IMR-90 (cell line): Measurements from ENCODE around the gene GOLGA6A. TPM values are rescaled to one million over a fixed set of nuclear protein-coding genes. Genes with fewer than 3 reads are reported as not detected.

Experiments used
- ATAC-seq: fragments of 200-7000 bp; cut with Tn5 transposase; 2 replicates; pipeline ENCODE4 v1.9.1; 2020; ENCODE audit warnings: low read depth, mild to moderate bottlenecking, moderate library complexity
- BruUV-seq: library from RNA; stranded (reverse); fragments of 400-500 nt; replicated peaks from 2 replicates; lab custom pipeline; 2021; lab: Mats Ljungman, UMichigan
- CTCF ChIA-PET: fragments of 300-600 bp; formaldehyde crosslinking; extraction: SDS; loops from one replicate; lab custom pipeline; 2021; ENCODE audit warnings: antibody characterized with exemption; lab: Yijun Ruan, JAX
- POLR2A ChIA-PET: fragments of 300-600 bp; sonication (Branson Sonifier 250); formaldehyde crosslinking; loops from one replicate; lab custom pipeline; 2022; ENCODE audit warnings: antibody characterized with exemption; ENCODE audit not compliant: unreplicated experiment; lab: Charles Lee
- DNase-seq: peaks from one replicate; pipeline ENCODE4 v3.0.0; 2013
- H2AFZ ChIP-seq: replicated peaks from 2 replicates; pipeline ENCODE3; 2013; ENCODE audit warnings: low read length, mild to moderate bottlenecking; ENCODE audit not compliant: poor library complexity
- H2AK5ac ChIP-seq: 2 replicates; pipeline ENCODE4 v1.6.1; 2013; ENCODE audit warnings: low read depth, low read length, inconsistent platforms
- H2AK9ac ChIP-seq: replicated peaks from 2 replicates; pipeline ENCODE3; 2013; ENCODE audit warnings: mild to moderate bottlenecking, low read depth, low read length, moderate library complexity; ENCODE audit not compliant: poor library complexity
- H2BK120ac ChIP-seq: 2 replicates; pipeline ENCODE4 v1.6.1; 2013; ENCODE audit warnings: low read depth, low read length, inconsistent platforms
- H2BK15ac ChIP-seq: 3 replicates; pipeline ENCODE4 v1.6.1; 2013; ENCODE audit warnings: low read depth, low read length, inconsistent platforms
- H2BK20ac ChIP-seq: 2 replicates; pipeline ENCODE4 v1.6.1; 2013; ENCODE audit warnings: low read depth, mild to moderate bottlenecking, inconsistent platforms, low read length, moderate library complexity
- H2BK5ac ChIP-seq: 2 replicates; pipeline ENCODE4 v1.6.1; 2013; ENCODE audit warnings: mild to moderate bottlenecking, low read depth, low read length, inconsistent platforms; ENCODE audit not compliant: poor library complexity, severe bottlenecking
- H3K14ac ChIP-seq: replicated peaks from 2 replicates; pipeline ENCODE4 v1.6.1; 2013; ENCODE audit warnings: low read depth, low read length, inconsistent platforms
- H3K18ac ChIP-seq: 2 replicates; pipeline ENCODE4 v1.6.1; 2013; ENCODE audit warnings: low read depth, low read length, control low read depth
- H3K23ac ChIP-seq: 2 replicates; pipeline ENCODE4 v1.6.1; 2013; ENCODE audit warnings: low read depth, low read length, inconsistent platforms
- H3K27ac ChIP-seq: 2 replicates; pipeline ENCODE4 v1.5.1; 2013; ENCODE audit warnings: mild to moderate bottlenecking, control low read depth, low read length; ENCODE audit not compliant: insufficient read depth
- H3K27me3 ChIP-seq: 2 replicates; pipeline ENCODE4 v1.6.1; 2013; ENCODE audit warnings: low read length; ENCODE audit not compliant: control insufficient read depth, insufficient read depth
- H3K36me3 ChIP-seq: 2 replicates; pipeline ENCODE4 v1.6.1; 2013; ENCODE audit warnings: low read length, mixed read lengths; ENCODE audit not compliant: control insufficient read depth, insufficient read depth
- H3K4ac ChIP-seq: 2 replicates; pipeline ENCODE4 v1.6.1; 2013; ENCODE audit warnings: low read depth, low read length, inconsistent platforms
- H3K4me1 ChIP-seq: 2 replicates; pipeline ENCODE4 v1.6.1; 2013; ENCODE audit warnings: low read length, mixed read lengths; ENCODE audit not compliant: control insufficient read depth, insufficient read depth
- H3K4me2 ChIP-seq: 2 replicates; pipeline ENCODE4 v1.6.1; 2013; ENCODE audit warnings: low read depth, mild to moderate bottlenecking, control low read depth, low read length, moderate library complexity
- H3K4me3 ChIP-seq: 2 replicates; pipeline ENCODE4 v1.5.1; 2013; ENCODE audit warnings: low read depth, mild to moderate bottlenecking, control low read depth, low read length, moderate library complexity; ENCODE audit not compliant: insufficient read depth
- H3K56ac ChIP-seq: 2 replicates; pipeline ENCODE4 v1.6.1; 2013; ENCODE audit warnings: low read length, inconsistent platforms; ENCODE audit not compliant: insufficient read depth; ENCODE audit errors: extremely low read depth
- H3K79me1 ChIP-seq, 2 experiments: 2 replicates each; pipeline ENCODE4 v1.6.1; 2013; ENCODE audit warnings: low read length in 2 of 2, inconsistent platforms in 1 of 2, low read depth in 1 of 2
- H3K9ac ChIP-seq: 2 replicates; pipeline ENCODE4 v1.6.1; 2013; ENCODE audit warnings: low read depth, low read length, control low read depth
- H3K9me1 ChIP-seq: 2 replicates; pipeline ENCODE4 v1.6.1; 2013; ENCODE audit warnings: low read length, inconsistent platforms; ENCODE audit not compliant: insufficient read depth
- H3K9me3 ChIP-seq: 2 replicates; pipeline ENCODE4 v1.6.1; 2013; ENCODE audit warnings: low read length; ENCODE audit not compliant: control insufficient read depth, insufficient read depth
- H4K20me1 ChIP-seq: 2 replicates; pipeline ENCODE4 v1.6.1; 2013; ENCODE audit warnings: low read length, inconsistent platforms; ENCODE audit not compliant: insufficient read depth
- H4K5ac ChIP-seq: 2 replicates; pipeline ENCODE4 v1.6.1; 2013; ENCODE audit warnings: mild to moderate bottlenecking, low read depth, low read length, control low read depth
- H4K8ac ChIP-seq, 2 experiments: 2 replicates each; pipeline ENCODE4 v1.6.1; 2013; ENCODE audit warnings: low read depth in 2 of 2, low read length in 2 of 2, control low read depth in 1 of 2, inconsistent platforms in 1 of 2
- H4K91ac ChIP-seq: 2 replicates; pipeline ENCODE4 v1.6.1; 2013; ENCODE audit warnings: low read depth, low read length, inconsistent platforms; ENCODE audit not compliant: insufficient read depth
- BHLHE40 ChIP-seq: fragments of 150-350 bp; IDR thresholded peaks from 2 replicates; pipeline ENCODE4 v1.6.1; 2016; ENCODE audit warnings: mild to moderate bottlenecking, low read depth, low read length
- CEBPB ChIP-seq: IDR thresholded peaks from 2 replicates; pipeline ENCODE4 v1.6.1; 2012; ENCODE audit warnings: low read depth, low read length, improper control_type of control experiment
- CHD1 ChIP-seq: IDR thresholded peaks from 2 replicates; pipeline ENCODE4 v1.6.1; 2012; ENCODE audit warnings: low read depth, low read length, improper control_type of control experiment
- ELK1 ChIP-seq: fragments of 150-350 bp; IDR thresholded peaks from 2 replicates; pipeline ENCODE4 v1.6.1; 2016; ENCODE audit warnings: low read depth, mild to moderate bottlenecking, low read length, moderate library complexity, borderline replicate concordance
- FOS ChIP-seq: fragments of 150-350 bp; IDR thresholded peaks from 2 replicates; pipeline ENCODE4 v1.6.1; 2016; ENCODE audit warnings: low read depth, low read length
- MAFK ChIP-seq: IDR thresholded peaks from 2 replicates; pipeline ENCODE4 v1.6.1; 2012; ENCODE audit warnings: low read depth, low read length, improper control_type of control experiment
- MAZ ChIP-seq: IDR thresholded peaks from 2 replicates; pipeline ENCODE4 v1.6.1; 2012; ENCODE audit warnings: low read depth, mild to moderate bottlenecking, low read length, improper control_type of control experiment, moderate library complexity, borderline replicate concordance
- MXI1 ChIP-seq: IDR thresholded peaks from 2 replicates; pipeline ENCODE4 v1.6.1; 2012; ENCODE audit warnings: low read depth, mild to moderate bottlenecking, low read length, moderate library complexity, borderline replicate concordance
- NFE2L2 ChIP-seq: fragments of 150-350 bp; IDR thresholded peaks from 2 replicates; pipeline ENCODE4 v1.6.1; 2016; ENCODE audit warnings: low read depth, mild to moderate bottlenecking, low read length
- RAD21 ChIP-seq: IDR thresholded peaks from 2 replicates; pipeline ENCODE4 v1.6.1; 2012; ENCODE audit warnings: low read length, improper control_type of control experiment
- RCOR1 ChIP-seq: IDR thresholded peaks from 2 replicates; pipeline ENCODE4 v1.6.1; 2012; ENCODE audit warnings: mild to moderate bottlenecking, low read length, improper control_type of control experiment; ENCODE audit not compliant: insufficient replicate concordance
- RFX5 ChIP-seq: IDR thresholded peaks from 2 replicates; pipeline ENCODE4 v1.8.0; 2012; ENCODE audit warnings: low read depth, mild to moderate bottlenecking, low read length, moderate library complexity
- SMC3 ChIP-seq: fragments of 150-350 bp; IDR thresholded peaks from 2 replicates; pipeline ENCODE4 v1.6.1; 2016; ENCODE audit warnings: low read depth, mild to moderate bottlenecking, antibody characterized with exemption, low read length, moderate library complexity
- WGBS, 2 experiments: methylation state at CpG; one replicate each; pipeline versions ENCODE4 v1.1.5 to v1.1.7; 2013; ENCODE audit warnings: missing lambda C conversion rate in 2 of 2; ENCODE audit not compliant: insufficient read length in 1 of 2; ENCODE audit errors: extremely low coverage in 2 of 2; 5-methylcytosine and 5-hydroxymethylcytosine counted together
- dilution Hi-C: fragments of 300-500 bp; cut with HindIII; formaldehyde crosslinking; loops from one replicate; pipeline ENCODE4 v1.14.3; 2018; ENCODE audit warnings: low sequenced_read_pairs; ENCODE audit not compliant: unreplicated experiment
- in situ Hi-C: fragments of 300-500 bp; cut with MboI; formaldehyde crosslinking; loops from 3 replicates; pipeline ENCODE4 v1.14.3; 2019; ENCODE audit warnings: low sequenced_read_pairs, inconsistent platforms, mixed read lengths
- intact Hi-C: fragments of 100-400 bp; cut with micrococcal nuclease; formaldehyde crosslinking; loops from 2 replicates; pipeline ENCODE4 v1.10.0; 2022
- polyA plus RNA-seq, 3 experiments: library from polyadenylated mRNA; depleted of rRNA; stranded (reverse); fragments of >200 nt; gene quantifications; 2 replicates each; pipeline ENCODE4 v1.2.3, GENCODE V29; 2012; ENCODE audit warnings: low replicate concordance in 1 of 3
- total RNA-seq: library from RNA; depleted of rRNA; stranded (reverse); fragments of >200 nt; gene quantifications from 2 replicates; pipeline ENCODE4 v1.2.3, GENCODE V29; 2012
- TF ChIP-seq, protein P1 (sequence below): fragments of 150-350 bp; IDR thresholded peaks from 2 replicates; pipeline ENCODE4 v1.6.1; 2017; ENCODE audit warnings: mild to moderate bottlenecking, antibody characterized with exemption, low read length, low read depth

The GOLGA6A gene
- total and polyA plus RNA-seq, 2 of the 4 experiments (the other 2 are of a cell fraction), result not detected

DNA sequence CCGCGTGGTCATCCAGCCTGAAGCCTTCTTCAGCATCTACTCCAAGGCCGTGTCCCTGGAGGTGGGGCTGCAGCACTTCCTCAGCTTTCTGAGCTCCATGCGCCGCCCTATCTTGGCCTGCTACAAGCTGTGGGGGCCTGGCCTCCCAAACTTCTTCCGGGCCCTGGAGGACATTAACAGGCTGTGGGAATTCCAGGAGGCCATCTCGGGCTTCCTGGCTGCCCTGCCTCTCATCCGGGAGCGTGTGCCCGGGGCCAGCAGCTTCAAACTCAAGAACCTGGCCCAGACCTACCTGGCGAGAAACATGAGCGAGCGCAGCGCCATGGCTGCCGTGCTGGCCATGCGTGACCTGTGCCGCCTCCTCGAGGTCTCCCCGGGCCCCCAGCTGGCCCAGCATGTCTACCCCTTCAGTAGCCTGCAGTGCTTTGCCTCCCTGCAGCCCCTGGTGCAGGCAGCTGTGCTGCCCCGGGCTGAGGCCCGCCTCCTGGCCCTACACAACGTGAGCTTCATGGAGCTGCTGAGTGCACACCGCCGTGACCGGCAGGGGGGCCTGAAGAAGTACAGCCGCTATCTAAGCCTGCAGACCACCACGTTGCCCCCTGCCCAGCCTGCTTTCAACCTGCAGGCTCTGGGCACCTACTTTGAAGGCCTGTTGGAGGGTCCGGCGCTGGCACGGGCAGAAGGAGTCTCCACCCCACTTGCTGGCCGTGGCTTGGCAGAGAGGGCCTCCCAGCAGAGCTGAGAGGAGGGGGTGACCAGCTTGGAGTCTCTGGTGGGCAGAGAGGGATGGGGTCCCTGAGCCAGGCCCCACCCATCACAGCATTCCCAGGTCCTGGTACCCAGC is 37.9 kb downstream of the GOLGA6A start:
- Histone ChIP-seq H2AFZ (no peak overlapping the region), H2BK20ac (no peak overlapping the region), H3K56ac (no peak overlapping the region), H3K23ac (no peak overlapping the region), H2AK5ac (no peak overlapping the region), H2BK120ac (no peak overlapping the region), H3K18ac (no peak overlapping the region), H2BK15ac (no peak overlapping the region), H3K79me1 (peaks cover 0 to 12% of the 10 kb centered on the region in 2 experiments; a peak in 2 of 4 replicates), H3K4me3 (no peak overlapping the region), H3K9me1 (peaks cover 27% of the 10 kb centered on the region), H3K9ac (no peak overlapping the region), H3K9me3 (no peaks in the 10 kb centered on the region), H3K14ac (no peak overlapping the region), H3K4me2 (no peak overlapping the region), H3K27ac (no peak overlapping the region), H2AK9ac (no peak overlapping the region), H4K8ac (no peak overlapping the region), H3K4me1 (peaks cover 23% of the 10 kb centered on the region), H3K4ac (no peak overlapping the region), H3K36me3 (peaks cover 1% of the 10 kb centered on the region; the same call in 1 of the 2 replicates), H4K20me1 (no peaks in the 10 kb centered on the region), H2BK5ac (no peak overlapping the region), H3K27me3 (no peaks in the 10 kb centered on the region), H4K91ac (no peak overlapping the region), H4K5ac (no peak overlapping the region)
- ATAC-seq (no peak), DNase-seq (no peak)
- in situ Hi-C loops (no loop called here), dilution Hi-C loops (no loop called here), intact Hi-C loops (no loop called here)
- ChIA-PET CTCF (interaction anchor here (0.6 kb wide), 1 partner anchor 219 kb away, joined by 9 read pairs; no protein-coding TSS in a partner anchor), POLR2A (no interaction called here)
- no TSS peak for BruUV-seq
- WGBS, 2 experiments, result 92% methylated on average over 23 of the region's 31 CpGs; no CpG with 5 or more reads in 1 of the 2 experiments
- TF ChIP-seq CHD1, result no peak
- TF ChIP-seq MAZ, result no peak
- TF ChIP-seq, protein P1, sequence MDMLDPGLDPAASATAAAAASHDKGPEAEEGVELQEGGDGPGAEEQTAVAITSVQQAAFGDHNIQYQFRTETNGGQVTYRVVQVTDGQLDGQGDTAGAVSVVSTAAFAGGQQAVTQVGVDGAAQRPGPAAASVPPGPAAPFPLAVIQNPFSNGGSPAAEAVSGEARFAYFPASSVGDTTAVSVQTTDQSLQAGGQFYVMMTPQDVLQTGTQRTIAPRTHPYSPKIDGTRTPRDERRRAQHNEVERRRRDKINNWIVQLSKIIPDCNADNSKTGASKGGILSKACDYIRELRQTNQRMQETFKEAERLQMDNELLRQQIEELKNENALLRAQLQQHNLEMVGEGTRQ, result no peak
- TF ChIP-seq RCOR1, result no peak
- TF ChIP-seq ELK1, result no peak
- TF ChIP-seq CEBPB, result no peak
- TF ChIP-seq MAFK, result no peak
- TF ChIP-seq SMC3, result no peak
- no peak for TF ChIP-seq BHLHE40
- TF ChIP-seq NFE2L2, result no peak
- no peak for TF ChIP-seq FOS
- TF ChIP-seq RFX5, result no peak
- no peak for TF ChIP-seq MXI1
- TF ChIP-seq RAD21, result no peak
